Middle frontal gyrus (tissue), 1 donor: Measurements from ENCODE around the gene WDR33.
"Not testable (repeated sequence)": the region's sequence is repeated elsewhere in the genome, so short reads cannot be mapped to it uniquely, and the experiment has no call there.

Experiments used
- DNase-seq: peaks from one replicate; pipeline ENCODE4 v3.0.0-alpha.2; 2015; ENCODE audit warnings: low spot score; ENCODE audit errors: extremely low spot score

WDR33 gene

GRCh38 chr2:127768775-127769479, 42.0 kb downstream of the WDR33 start:
- no peak for DNase-seq

DNA sequence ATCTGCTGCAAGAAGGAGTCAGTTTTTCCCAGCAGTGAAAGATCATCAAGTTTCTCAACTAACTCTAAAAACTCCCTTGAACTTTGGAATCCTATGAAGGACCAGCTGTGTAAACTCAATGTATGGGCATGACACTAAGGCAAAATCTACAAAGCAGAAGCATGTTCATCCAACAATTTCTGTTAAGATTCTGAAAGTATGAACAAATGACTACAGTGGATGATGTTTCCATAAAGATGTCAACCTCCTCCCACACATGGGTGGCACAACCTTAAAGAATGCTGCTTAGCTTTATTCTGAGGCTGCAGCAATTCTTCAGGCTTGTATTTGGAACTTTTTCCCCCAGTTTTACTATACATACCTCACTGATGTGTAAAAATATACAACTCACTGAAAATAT, 47.2 kb downstream of the WDR33 start:
- DNase-seq, result no peak

GRCh38 chr2:127762846-127763245, 48.1 kb downstream of the WDR33 start:
- no peak for DNase-seq

DNA sequence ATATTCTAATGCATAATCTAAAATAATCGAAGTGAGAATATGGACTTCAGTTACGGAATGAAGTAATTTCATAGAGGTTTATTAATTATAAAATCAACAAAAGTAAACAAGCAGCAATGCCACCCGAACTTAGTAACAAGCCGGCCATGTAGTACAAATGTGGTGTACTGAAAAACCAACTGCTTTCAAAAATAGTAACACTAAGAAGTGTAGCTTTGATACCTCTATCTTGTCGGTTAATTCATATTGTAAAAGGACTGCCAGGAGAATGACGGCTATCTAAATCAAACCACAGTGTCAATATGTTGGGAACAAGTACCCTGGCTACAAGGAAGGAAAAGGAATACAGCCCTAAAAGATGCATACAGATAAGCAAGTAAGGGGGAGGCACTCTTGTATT, 48.5 kb downstream of the WDR33 start:
- no peak for DNase-seq

DNA sequence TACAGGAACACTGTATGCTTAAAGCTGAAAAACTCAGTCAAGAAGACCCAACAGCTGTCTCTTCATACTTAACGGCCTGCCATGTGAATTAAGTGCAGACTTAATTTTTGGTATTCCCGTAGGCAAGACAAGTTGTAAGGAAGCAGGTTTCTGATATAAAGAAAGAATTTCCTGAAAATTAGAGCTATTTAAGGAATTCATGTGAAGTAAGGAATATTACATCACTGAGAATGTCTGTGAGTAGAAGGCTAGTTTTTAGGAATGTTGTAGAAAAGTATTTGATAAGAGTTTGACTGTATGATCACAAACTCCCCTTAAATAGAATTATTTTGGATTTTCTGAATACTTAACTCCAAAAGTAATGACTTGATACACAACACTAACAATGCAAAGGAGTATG, 51.0 kb downstream of the WDR33 start:
- no peak for DNase-seq

GRCh38 chr2:127754186-127754585, 56.8 kb downstream of the WDR33 start:
- DNase-seq, result no peak

- no peak for DNase-seq
Measured at GRCh38 chr2:127753374-127753773, 57.6 kb downstream of the WDR33 start.

DNA sequence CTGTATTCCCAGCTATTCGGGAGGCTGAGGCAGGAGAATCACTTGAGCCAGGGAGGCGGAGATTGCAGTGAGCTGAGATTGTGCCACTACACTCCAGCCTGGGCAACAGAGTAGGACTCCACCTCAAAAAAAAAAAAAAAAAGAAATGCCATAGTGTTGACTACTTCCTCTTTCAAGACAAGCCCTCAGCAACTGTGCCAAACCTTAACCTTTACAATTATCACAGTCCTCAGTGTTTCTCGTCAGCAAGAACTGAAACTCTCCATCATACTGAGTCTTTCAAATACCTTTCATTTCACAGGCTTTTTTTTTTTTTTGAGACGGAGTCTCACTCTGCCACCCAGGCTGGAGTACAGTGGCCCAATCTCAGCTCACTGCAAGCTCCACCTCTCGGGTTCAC, 61.4 kb downstream of the WDR33 start:
- DNase-seq, result not testable (repeated sequence)

DNA sequence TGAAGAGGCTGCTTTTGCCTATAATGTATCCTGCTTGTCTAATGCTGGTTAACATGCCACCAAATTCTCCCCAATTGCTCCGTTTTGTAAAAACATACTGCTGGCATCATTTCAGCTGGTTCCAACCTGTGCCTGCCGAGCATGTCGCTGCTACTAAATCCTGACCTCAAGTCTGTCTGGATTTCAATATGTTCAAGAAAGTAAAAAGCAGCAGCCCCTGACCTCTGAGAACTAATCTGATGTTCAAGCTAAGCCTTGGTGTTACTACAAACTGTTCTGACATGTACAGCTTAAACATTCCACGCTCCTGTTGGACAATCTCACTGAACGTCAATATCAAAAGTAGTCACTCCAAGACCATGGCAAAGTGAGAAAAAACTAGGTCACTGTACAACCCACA, 63.4 kb downstream of the WDR33 start:
- no peak for DNase-seq

DNA sequence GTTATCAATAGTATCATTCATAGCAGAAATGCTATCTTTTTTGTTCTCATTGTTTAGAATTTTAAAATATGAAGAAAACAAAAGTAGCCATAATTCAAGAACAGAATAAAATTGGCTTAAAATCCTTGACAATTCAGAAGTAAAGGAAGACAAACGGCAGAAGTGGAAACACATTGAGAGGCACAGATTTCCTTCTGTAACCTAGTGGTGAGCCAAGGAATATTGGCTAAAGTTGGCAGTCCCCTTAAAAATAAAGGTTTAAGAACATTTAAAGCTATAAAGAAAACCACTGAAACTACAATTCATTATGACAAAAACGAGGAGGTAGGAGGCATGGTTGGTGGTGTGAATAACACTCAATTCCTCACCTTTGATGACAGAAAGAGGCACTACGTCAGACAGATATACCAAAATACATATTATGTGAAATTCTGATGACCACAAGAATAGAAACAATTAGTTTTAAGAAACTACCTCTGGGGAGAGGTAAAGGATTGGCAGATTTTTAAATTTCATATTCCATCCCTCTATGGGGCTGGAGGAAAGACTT, 67.4 kb downstream of the WDR33 start:
- no peak for DNase-seq

GRCh38 chr2:127740665-127741288, 70.2 kb downstream of the WDR33 start:
- DNase-seq, result no peak

DNA sequence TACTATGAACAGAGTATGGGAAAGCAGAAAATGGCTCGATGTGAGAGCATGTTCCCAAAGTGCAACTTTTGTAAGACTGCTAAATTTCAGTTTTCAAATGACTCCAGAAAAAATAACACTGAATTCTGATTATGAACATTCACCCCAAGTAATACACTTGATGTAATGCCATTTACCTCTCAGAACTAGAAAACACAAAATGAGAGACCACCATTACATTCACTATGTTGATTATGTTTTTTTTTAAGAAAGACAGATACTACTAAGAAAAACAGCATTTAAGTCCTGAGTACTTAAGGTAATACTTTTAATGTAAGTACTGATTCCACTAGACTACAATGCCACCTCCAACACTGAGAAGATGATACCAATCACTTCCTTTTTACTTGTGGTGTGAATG, 71.2 kb downstream of the WDR33 start:
- DNase-seq, result no peak

DNA sequence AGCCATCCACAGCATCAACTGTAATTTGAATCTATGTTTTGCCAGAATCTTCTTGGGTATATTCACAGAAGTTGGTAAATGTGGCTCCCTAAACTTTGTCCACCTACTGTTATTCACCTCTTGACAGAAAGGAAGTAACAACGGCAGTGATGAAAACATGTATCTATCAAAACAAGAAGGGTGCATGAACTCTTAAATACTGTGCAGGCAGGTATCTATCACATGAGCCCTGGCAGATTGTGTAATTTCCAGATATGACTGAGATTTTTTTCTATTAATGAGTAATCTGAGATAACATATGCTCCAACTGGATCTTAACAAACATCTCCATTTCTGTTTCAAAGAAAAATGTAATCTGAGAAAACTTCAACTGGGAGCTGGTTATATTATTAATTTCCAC, 73.1 kb downstream of the WDR33 start:
- DNase-seq, result no peak

GRCh38 chr2:127735537-127736399, 75.2 kb downstream of the WDR33 start:
- DNase-seq, result no peak

GRCh38 chr2:127735044-127735443, 75.9 kb downstream of the WDR33 start:
- no peak for DNase-seq

- DNase-seq, result no peak
Measured at GRCh38 chr2:127733816-127734537, 77.0 kb downstream of the WDR33 start.

- no peak for DNase-seq
Measured at GRCh38 chr2:127733113-127733815, 77.7 kb downstream of the WDR33 start.

GRCh38 chr2:127726158-127726880, 84.7 kb downstream of the WDR33 start:
- no peak for DNase-seq

DNA sequence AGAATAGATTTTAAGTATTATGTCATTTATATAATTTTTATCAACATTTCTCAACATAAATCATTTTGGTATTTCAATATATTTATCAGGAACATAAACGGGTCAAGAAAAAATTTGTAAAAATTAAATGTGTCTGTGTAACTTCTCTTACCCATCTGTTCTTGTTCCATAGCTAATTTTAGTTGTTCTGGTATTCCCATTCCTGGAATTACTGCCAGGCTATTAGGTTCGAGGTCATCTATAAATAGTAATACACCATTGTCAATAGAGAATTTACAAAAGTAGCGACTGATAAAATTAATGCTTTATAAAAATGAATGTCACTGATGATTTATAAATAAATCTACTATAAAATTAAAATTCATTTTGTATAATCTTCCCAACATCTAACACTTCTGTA, 88.2 kb downstream of the WDR33 start:
- no peak for DNase-seq

DNA sequence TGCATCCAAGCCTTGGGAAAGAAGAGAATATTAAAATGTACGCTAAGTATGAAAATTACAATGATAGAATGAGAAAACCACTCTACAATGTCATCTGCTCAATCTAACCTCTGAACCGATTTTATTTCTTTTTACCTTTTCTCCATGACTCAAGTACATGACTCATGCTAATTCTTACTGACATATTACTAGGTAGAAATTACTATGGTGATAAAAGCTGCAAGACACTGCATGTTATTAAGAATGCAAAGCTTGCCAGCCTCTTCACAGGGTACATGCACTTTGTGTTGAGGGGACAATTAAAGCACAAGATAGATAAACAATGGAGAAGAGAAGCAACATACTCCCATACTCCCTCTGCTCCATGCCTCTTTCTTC, 89.0 kb downstream of the WDR33 start:
- DNase-seq, result no peak
